Fibroblast of lung (primary cell): ENCODE results near the gene C15orf61. TPM values are rescaled to one million over a fixed set of nuclear protein-coding genes. Genes with fewer than 3 reads are reported as not detected.
A peak's percentile ranks its signal among the peaks of the same experiment; 100 is the strongest.

ENCODE experiments used
- DNase-seq, 2 donors: peaks; one replicate each; pipeline versions ENCODE4 v3.0.0 to v3.0.0-alpha.2; 2010; ENCODE audit warnings: low read depth in 2 of 2
- H2AFZ ChIP-seq: 2 replicates; pipeline ENCODE4 v1.5.1; 2012; ENCODE audit warnings: low read length, control low read depth, inconsistent platforms
- H3K27ac ChIP-seq: 2 replicates; pipeline ENCODE4 v1.5.1; 2011; ENCODE audit warnings: low read length, control low read depth; ENCODE audit not compliant: insufficient read depth
- H3K27me3 ChIP-seq: 2 replicates; pipeline ENCODE4 v1.5.1; 2011; ENCODE audit warnings: mild to moderate bottlenecking, low read length; ENCODE audit not compliant: control insufficient read depth, insufficient read depth
- H3K36me3 ChIP-seq: 2 replicates; pipeline ENCODE4 v1.5.1; 2011; ENCODE audit warnings: low read length; ENCODE audit not compliant: control insufficient read depth, insufficient read depth
- H3K4me1 ChIP-seq: 2 replicates; pipeline ENCODE4 v1.5.1; 2011; ENCODE audit warnings: low read length; ENCODE audit not compliant: control insufficient read depth, insufficient read depth; ENCODE audit errors: extremely low read depth
- H3K4me2 ChIP-seq: 2 replicates; pipeline ENCODE4 v1.5.1; 2011; ENCODE audit warnings: low read length, control low read depth; ENCODE audit not compliant: insufficient read depth; ENCODE audit errors: extremely low read depth
- H3K4me3 ChIP-seq, 4 experiments: fragments of 200-600 bp in 1 of 4; sonication (generic) in 1 of 4; replicated peaks in 1 of 4; 2 replicates each; pipeline ENCODE4 v1.5.1; 2011 to 2016; ENCODE audit warnings: low read length in 4 of 4, low read depth in 3 of 4, mild to moderate bottlenecking in 3 of 4, control low read depth in 2 of 4, inconsistent platforms in 1 of 4, mixed read lengths in 1 of 4; ENCODE audit not compliant: insufficient read depth in 1 of 4; ENCODE audit errors: control extremely low read depth in 1 of 4
- H3K79me2 ChIP-seq: 2 replicates; pipeline ENCODE4 v1.5.1; 2012; ENCODE audit warnings: mild to moderate bottlenecking, low read length, inconsistent platforms; ENCODE audit not compliant: control insufficient read depth, insufficient read depth
- H3K9ac ChIP-seq: 2 replicates; pipeline ENCODE4 v1.5.1; 2011; ENCODE audit warnings: mild to moderate bottlenecking, low read length, control low read depth; ENCODE audit not compliant: insufficient read depth
- H3K9me3 ChIP-seq: 2 replicates; pipeline ENCODE4 v1.5.1; 2012; ENCODE audit warnings: low read depth, low read length; ENCODE audit not compliant: control insufficient read depth, insufficient read depth
- H4K20me1 ChIP-seq: 2 replicates; pipeline ENCODE4 v1.5.1; 2011; ENCODE audit warnings: low read length; ENCODE audit not compliant: control insufficient read depth, insufficient read depth; ENCODE audit errors: extremely low read depth
- CTCF ChIP-seq, 2 donors: IDR thresholded peaks in 1 of 2; conservative IDR thresholded peaks in 1 of 2; 1 replicate in 1 of 2; 2 replicates in 1 of 2; pipeline ENCODE4 v1.5.1; 2011 to 2012; ENCODE audit warnings: low read length in 2 of 2, control low read depth in 1 of 2, inconsistent platforms in 1 of 2, low read depth in 1 of 2, mild to moderate bottlenecking in 1 of 2
- EZH2 ChIP-seq: IDR thresholded peaks from 2 replicates; pipeline ENCODE4 v1.5.1; 2012; ENCODE audit warnings: low read length, control low read depth, mild to moderate bottlenecking; ENCODE audit errors: missing control alignments
- polyA plus RNA-seq, 2 donors: library from polyadenylated mRNA; depleted of rRNA in 1 of 2; stranded (reverse) in 1 of 2; unstranded in 1 of 2; fragments of >200 nt; gene quantifications; 2 replicates each; pipeline ENCODE4 v1.2.1, GENCODE V29; 2011 to 2012; ENCODE audit warnings: missing spikeins in 1 of 2
- total RNA-seq: library from RNA; depleted of rRNA; stranded (reverse); fragments of >200 nt; gene quantifications from 2 replicates; pipeline ENCODE4 v1.2.1, GENCODE V29; 2014

C15orf61 gene
- total and polyA plus RNA-seq, 2 donors (not counting 1 experiment from before 2014, with no cell fraction given), result 2.5 to 4.6 TPM

DNA sequence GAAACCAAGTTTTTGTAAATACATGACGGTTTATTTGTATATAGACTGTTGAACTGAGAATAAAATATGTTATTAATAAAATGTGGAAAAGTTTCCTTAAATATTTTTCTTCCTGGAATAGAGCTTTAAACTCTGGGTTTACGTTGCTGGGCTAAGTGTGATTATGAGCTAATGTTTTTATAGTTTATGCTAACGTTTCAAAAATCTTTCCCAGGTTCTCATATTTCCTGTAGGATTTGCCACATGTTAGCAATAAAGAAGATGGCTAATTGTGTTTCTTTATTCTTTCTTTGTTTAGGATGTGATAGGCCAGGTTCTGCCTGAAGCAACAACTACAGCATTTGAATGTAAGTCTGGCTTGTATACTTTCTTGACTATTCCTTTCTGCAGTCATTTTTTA lies 28.8 kb downstream of the C15orf61 start:
- peak in 1 of 2 donors; percentile 21 for DNase-seq
- H3K4me3 ChIP-seq, result no peak overlapping the region
- H3K36me3 ChIP-seq, result peaks cover 2% of the 10 kb centered on the region
- H4K20me1 ChIP-seq, result no peaks in the 10 kb centered on the region
- H3K27ac ChIP-seq, result no peak overlapping the region
- H3K9me3 ChIP-seq, result no peaks in the 10 kb centered on the region
- no peak overlapping the region for H2AFZ ChIP-seq
- H3K4me2 ChIP-seq, result no peak overlapping the region
- no peak for TF ChIP-seq EZH2
- no peak for TF ChIP-seq CTCF (conservative IDR thresholded peaks at IDR 0.05 in 1 of 2, IDR thresholded peaks at IDR 0.05 in 1 of 2; ENCODE audit: low read depth in 1 of 2, low read length in 2 of 2)
- no peak overlapping the region for H3K9ac ChIP-seq
- H3K27me3 ChIP-seq, result no peaks in the 10 kb centered on the region
- no peaks in the 10 kb centered on the region for H3K4me1 ChIP-seq
- H3K79me2 ChIP-seq, result no peaks in the 10 kb centered on the region

DNA sequence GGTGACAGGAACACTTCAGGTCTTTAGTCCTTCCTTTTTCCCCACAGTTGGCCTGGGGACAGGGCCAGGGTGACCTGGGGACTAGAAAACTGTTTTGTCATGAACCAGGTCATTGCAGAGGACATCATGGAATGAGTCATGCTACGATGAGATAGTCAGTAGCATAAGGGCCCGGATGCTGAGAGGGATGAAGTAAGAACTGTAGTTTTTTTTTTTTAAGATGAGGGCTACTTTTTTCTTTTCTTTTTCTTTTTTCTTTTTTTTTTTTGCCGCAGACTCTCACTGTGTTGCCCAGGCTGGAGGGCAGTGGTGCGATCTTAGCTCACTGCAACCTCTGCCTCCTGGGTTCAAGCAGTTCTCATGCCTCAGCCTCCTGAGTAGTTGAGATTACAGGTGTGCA lies 29.6 kb downstream of the C15orf61 start:
- TF ChIP-seq CTCF (conservative IDR thresholded peaks at IDR 0.05 in 1 of 2, IDR thresholded peaks at IDR 0.05 in 1 of 2; ENCODE audit: low read depth in 1 of 2, low read length in 2 of 2) (no peak), EZH2 (no peak)
- DNase-seq, result peak in 1 of 2 donors; percentile 10
- H3K27ac ChIP-seq, result no peak overlapping the region

DNA sequence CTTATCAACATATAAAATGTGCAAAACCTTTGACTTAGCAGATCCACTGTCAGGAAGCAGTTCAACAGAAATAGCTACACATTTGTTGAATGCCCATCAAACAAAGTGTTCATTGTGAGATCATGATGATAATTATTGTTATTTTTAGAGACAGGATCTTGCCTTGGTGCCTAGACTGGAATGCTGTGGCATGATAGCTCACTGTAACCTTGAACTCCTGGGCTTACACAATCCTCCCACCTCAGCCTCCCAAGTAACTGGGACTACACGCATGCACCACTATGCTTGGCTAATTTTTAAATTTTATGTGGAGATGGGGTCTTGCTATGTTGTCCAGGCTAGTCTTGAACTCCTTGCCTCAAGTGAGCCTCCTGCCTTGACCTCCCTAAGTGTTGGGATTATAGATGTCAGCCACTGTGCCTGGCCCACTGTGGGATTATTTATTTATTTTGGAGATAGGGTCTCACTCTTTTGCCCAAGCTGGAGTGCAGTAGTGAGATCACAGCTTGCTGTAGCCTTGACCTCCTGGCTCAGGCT lies 30.3 kb downstream of the C15orf61 start:
- no peak overlapping the region for H3K4me2 ChIP-seq

More for the DNA sequence above, 29.6 kb downstream of the C15orf61 start:
- H3K4me3 ChIP-seq, result no peak overlapping the region
- H2AFZ ChIP-seq, result no peak overlapping the region
- peaks cover 2% of the 10 kb centered on the region for H3K36me3 ChIP-seq
- no peaks in the 10 kb centered on the region for H3K9me3 ChIP-seq
- no peak overlapping the region for H3K9ac ChIP-seq
- no peaks in the 10 kb centered on the region for H3K27me3 ChIP-seq
- no peaks in the 10 kb centered on the region for H3K79me2 ChIP-seq
- H3K4me1 ChIP-seq, result no peaks in the 10 kb centered on the region
- H3K4me2 ChIP-seq, result no peak overlapping the region
- no peaks in the 10 kb centered on the region for H4K20me1 ChIP-seq

More for the DNA sequence above, 30.3 kb downstream of the C15orf61 start:
- no peak for DNase-seq
- Histone ChIP-seq H2AFZ (no peak overlapping the region), H3K4me1 (no peaks in the 10 kb centered on the region), H4K20me1 (no peaks in the 10 kb centered on the region), H3K79me2 (no peaks in the 10 kb centered on the region), H3K9me3 (no peaks in the 10 kb centered on the region), H3K27me3 (no peaks in the 10 kb centered on the region), H3K27ac (no peak overlapping the region), H3K36me3 (peaks cover 2% of the 10 kb centered on the region), H3K4me3 (no peak overlapping the region), H3K9ac (no peak overlapping the region)
- TF ChIP-seq CTCF (conservative IDR thresholded peaks at IDR 0.05 in 1 of 2, IDR thresholded peaks at IDR 0.05 in 1 of 2; ENCODE audit: low read depth in 1 of 2, low read length in 2 of 2), result no peak
- no peak for TF ChIP-seq EZH2
